ENCODE measurements around the gene EDIL3.

EDIL3 gene

DNA sequence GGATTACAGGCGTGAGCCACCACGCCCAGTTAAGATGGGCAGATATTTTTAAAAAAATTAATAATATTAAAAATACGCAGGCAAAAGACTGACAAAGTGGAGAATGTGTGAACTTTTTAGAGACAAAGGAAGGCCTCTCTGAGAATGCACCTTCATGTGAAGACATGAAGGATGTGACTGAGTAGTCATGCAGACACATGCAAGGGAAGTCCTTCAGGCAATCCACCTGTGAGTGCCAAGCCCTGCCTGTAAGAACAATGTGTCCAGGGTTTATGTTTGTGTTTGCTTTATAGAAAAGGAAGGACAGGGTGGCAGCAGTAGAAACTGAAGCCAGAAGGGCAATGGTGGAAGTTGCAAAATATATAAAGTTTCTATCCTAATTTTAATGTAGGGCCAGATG lies 169.2 kb downstream of the EDIL3 start:
- H3K4me3 ChIP-seq (ENCODE audit: low read length), result no peak overlapping the region
- H3K9me3 ChIP-seq (ENCODE audit: control insufficient read depth, low read length), result peaks cover 4% of the 10 kb centered on the region
- peaks cover 36% of the 10 kb centered on the region for H3K4me1 ChIP-seq (ENCODE audit: control insufficient read depth, insufficient read depth, low read length)
- no peaks in the 10 kb centered on the region for H3K27me3 ChIP-seq (replicated peaks; ENCODE audit: control insufficient read depth, insufficient read depth, low read length)
- H3K9ac ChIP-seq (ENCODE audit: low read length), result no peak overlapping the region
- no peaks in the 10 kb centered on the region for H3K36me3 ChIP-seq (ENCODE audit: control insufficient read depth, insufficient read depth, low read length, severe bottlenecking)
- DNase-seq (ENCODE audit: low read depth), result no peak

DNA sequence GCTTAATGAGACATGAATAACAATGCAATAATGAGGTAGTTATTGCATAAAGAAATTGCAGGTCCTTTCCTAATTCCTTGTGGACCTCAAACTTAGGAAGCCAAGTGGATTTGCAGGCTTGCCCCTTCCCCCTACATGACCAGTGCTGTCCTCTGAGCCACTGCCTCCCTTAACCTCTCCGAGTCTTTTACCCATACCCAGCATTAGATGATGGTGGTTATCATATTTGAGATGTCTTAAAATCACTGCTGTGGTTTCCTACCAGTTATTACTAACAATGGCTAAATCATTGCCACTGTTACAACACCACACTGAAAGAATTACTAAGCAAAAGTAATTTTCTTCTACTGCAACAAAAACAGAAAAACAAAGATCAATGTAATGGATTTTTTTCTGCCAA lies 170.8 kb downstream of the EDIL3 start:
- H3K27me3 ChIP-seq (replicated peaks; ENCODE audit: control insufficient read depth, insufficient read depth, low read length), result no peaks in the 10 kb centered on the region
- no peaks in the 10 kb centered on the region for H3K36me3 ChIP-seq (ENCODE audit: control insufficient read depth, insufficient read depth, low read length, severe bottlenecking)
- peak overlapping the region; percentile 33 for H3K4me3 ChIP-seq (ENCODE audit: low read length)
- peak; percentile 43 for DNase-seq (ENCODE audit: low read depth)
- H3K4me1 ChIP-seq (ENCODE audit: control insufficient read depth, insufficient read depth, low read length), result peaks cover 36% of the 10 kb centered on the region
- peak overlapping the region; percentile 4 for H3K9ac ChIP-seq (ENCODE audit: low read length)
- H3K9me3 ChIP-seq (ENCODE audit: control insufficient read depth, low read length), result peaks cover 4% of the 10 kb centered on the region

- peak overlapping the region; percentile 33 for H3K4me3 ChIP-seq (ENCODE audit: low read length)
- peak; percentile 90 for DNase-seq (ENCODE audit: low read depth)
- no peaks in the 10 kb centered on the region for H3K27me3 ChIP-seq (replicated peaks; ENCODE audit: control insufficient read depth, insufficient read depth, low read length)
- peak overlapping the region; percentile 4 for H3K9ac ChIP-seq (ENCODE audit: low read length)
- peaks cover 4% of the 10 kb centered on the region for H3K9me3 ChIP-seq (ENCODE audit: control insufficient read depth, low read length)
- peaks cover 29% of the 10 kb centered on the region for H3K4me1 ChIP-seq (ENCODE audit: control insufficient read depth, insufficient read depth, low read length)
- H3K36me3 ChIP-seq (ENCODE audit: control insufficient read depth, insufficient read depth, low read length, severe bottlenecking), result no peaks in the 10 kb centered on the region
Measured at GRCh38 chr5:84213212-84213611, 171.5 kb downstream of the EDIL3 start.

DNA sequence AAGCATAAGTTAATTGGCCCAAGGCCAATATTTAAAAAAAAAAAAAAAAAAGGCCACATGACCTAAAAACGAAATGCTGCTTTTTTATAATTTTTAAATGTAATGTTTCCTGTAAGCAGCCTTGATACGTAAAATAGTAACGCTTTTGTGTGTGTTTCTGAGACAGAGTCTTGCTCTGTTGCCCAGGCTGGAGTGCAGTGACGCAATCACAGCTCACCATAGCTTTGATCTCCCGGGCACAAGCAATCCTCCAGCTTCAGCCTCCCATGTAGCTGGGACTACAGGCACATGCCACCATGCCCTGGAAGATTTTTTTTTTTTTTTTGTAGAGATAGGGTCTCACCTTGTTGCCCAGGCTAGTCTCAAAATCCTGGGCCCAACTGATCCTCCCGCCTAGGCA lies 179.9 kb downstream of the EDIL3 start:
- H3K27me3 ChIP-seq (replicated peaks; ENCODE audit: control insufficient read depth, insufficient read depth, low read length), result no peaks in the 10 kb centered on the region
- H3K9me3 ChIP-seq (ENCODE audit: control insufficient read depth, low read length), result peaks cover 5% of the 10 kb centered on the region
- no peaks in the 10 kb centered on the region for H3K36me3 ChIP-seq (ENCODE audit: control insufficient read depth, insufficient read depth, low read length, severe bottlenecking)
- H3K4me3 ChIP-seq (ENCODE audit: low read length), result no peak overlapping the region
- DNase-seq (ENCODE audit: low read depth), result no peak
- peaks cover 3% of the 10 kb centered on the region for H3K4me1 ChIP-seq (ENCODE audit: control insufficient read depth, insufficient read depth, low read length)
- H3K9ac ChIP-seq (ENCODE audit: low read length), result no peak overlapping the region

DNA sequence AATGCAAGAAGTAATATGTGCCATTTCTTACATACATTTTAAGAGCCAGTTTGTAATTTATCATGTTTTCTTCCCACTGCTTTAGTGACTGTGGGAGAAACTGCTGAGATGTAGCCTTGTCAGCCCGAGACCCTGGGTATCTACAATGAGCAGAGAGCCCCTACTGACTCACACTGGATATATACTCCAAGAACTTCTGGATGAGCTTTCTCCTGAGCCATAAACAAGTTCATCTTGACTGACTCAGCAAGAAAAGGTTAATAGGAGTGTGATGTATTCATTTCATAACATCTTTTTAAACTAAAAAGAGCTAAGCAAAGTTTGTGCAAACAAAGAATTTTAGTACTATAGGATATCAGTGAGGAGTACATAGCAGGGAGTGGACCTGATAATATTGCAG lies 182.5 kb downstream of the EDIL3 start:
- no peak for DNase-seq (ENCODE audit: low read depth)
- peaks cover 5% of the 10 kb centered on the region for H3K9me3 ChIP-seq (ENCODE audit: control insufficient read depth, low read length)
- H3K9ac ChIP-seq (ENCODE audit: low read length), result no peak overlapping the region
- H3K4me3 ChIP-seq (ENCODE audit: low read length), result no peak overlapping the region
- H3K4me1 ChIP-seq (ENCODE audit: control insufficient read depth, insufficient read depth, low read length), result peaks cover 3% of the 10 kb centered on the region
- H3K36me3 ChIP-seq (ENCODE audit: control insufficient read depth, insufficient read depth, low read length, severe bottlenecking), result no peaks in the 10 kb centered on the region
- no peaks in the 10 kb centered on the region for H3K27me3 ChIP-seq (replicated peaks; ENCODE audit: control insufficient read depth, insufficient read depth, low read length)

- H3K9me3 ChIP-seq (ENCODE audit: control insufficient read depth, low read length), result no peaks in the 10 kb centered on the region
- peaks cover 3% of the 10 kb centered on the region for H3K4me1 ChIP-seq (ENCODE audit: control insufficient read depth, insufficient read depth, low read length)
- H3K4me3 ChIP-seq (ENCODE audit: low read length), result no peak overlapping the region
- DNase-seq (ENCODE audit: low read depth), result no peak
- no peaks in the 10 kb centered on the region for H3K36me3 ChIP-seq (ENCODE audit: control insufficient read depth, insufficient read depth, low read length, severe bottlenecking)
- H3K27me3 ChIP-seq (replicated peaks; ENCODE audit: control insufficient read depth, insufficient read depth, low read length), result no peaks in the 10 kb centered on the region
- H3K9ac ChIP-seq (ENCODE audit: low read length), result no peak overlapping the region
Measured at GRCh38 chr5:84197538-84197937, 187.1 kb downstream of the EDIL3 start.

DNA sequence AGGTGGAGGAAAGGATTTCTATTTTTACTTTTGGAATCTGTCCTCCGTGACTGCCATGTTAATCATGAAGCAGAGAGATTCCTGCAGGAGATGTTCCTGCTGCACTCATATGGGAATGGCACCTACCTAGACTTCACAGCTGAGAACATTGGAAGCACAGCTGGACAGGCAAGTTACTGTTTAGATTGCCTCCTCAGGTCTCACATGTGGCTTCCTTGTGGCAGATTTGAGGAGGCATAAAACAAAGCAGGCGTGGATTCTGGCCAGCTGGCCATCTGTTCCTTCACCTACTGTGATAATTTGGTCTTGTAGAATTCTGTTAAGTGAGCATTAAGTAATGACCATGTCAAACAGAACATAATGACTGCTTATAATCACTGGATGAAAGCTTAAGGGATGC lies 193.4 kb downstream of the EDIL3 start:
- Histone ChIP-seq H3K4me1 (ENCODE audit: control insufficient read depth, insufficient read depth, low read length) (no peaks in the 10 kb centered on the region), H3K27me3 (replicated peaks; ENCODE audit: control insufficient read depth, insufficient read depth, low read length) (no peaks in the 10 kb centered on the region), H3K9ac (ENCODE audit: low read length) (no peak overlapping the region), H3K9me3 (ENCODE audit: control insufficient read depth, low read length) (no peaks in the 10 kb centered on the region), H3K36me3 (ENCODE audit: control insufficient read depth, insufficient read depth, low read length, severe bottlenecking) (no peaks in the 10 kb centered on the region), H3K4me3 (ENCODE audit: low read length) (no peak overlapping the region)
- peak; percentile 21 for DNase-seq (ENCODE audit: low read depth)

GRCh38 chr5:84184857-84185256 lies 199.8 kb downstream of the EDIL3 start:
- Histone ChIP-seq H3K9ac (ENCODE audit: low read length) (no peak overlapping the region), H3K27me3 (replicated peaks; ENCODE audit: control insufficient read depth, insufficient read depth, low read length) (no peaks in the 10 kb centered on the region), H3K36me3 (ENCODE audit: control insufficient read depth, insufficient read depth, low read length, severe bottlenecking) (no peaks in the 10 kb centered on the region), H3K4me3 (ENCODE audit: low read length) (no peak overlapping the region), H3K9me3 (ENCODE audit: control insufficient read depth, low read length) (no peaks in the 10 kb centered on the region), H3K4me1 (ENCODE audit: control insufficient read depth, insufficient read depth, low read length) (no peaks in the 10 kb centered on the region)
- DNase-seq (ENCODE audit: low read depth), result no peak

DNA sequence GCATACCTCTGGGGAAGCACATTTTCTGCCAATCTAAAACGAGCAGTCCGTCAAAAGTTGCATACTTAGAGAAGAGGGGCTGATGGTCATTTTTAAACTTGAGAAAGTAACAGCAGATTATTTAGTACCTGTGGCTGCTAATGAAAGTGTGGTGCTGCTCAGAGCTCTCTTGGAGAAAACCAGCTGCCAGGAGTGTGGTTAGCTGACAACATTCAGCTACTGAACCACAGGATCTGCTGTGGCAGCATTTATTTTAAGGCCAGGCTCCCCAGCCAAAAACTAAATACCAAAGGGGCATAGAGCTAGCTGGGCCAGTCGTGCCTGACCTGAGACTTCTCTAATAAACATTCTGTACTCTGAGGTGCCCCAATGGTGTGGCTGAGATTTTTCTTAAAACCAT lies 203.6 kb downstream of the EDIL3 start:
- H3K27me3 ChIP-seq (replicated peaks; ENCODE audit: control insufficient read depth, insufficient read depth, low read length), result no peaks in the 10 kb centered on the region
- no peak overlapping the region for H3K4me3 ChIP-seq (ENCODE audit: low read length)
- DNase-seq (ENCODE audit: low read depth), result no peak
- no peaks in the 10 kb centered on the region for H3K36me3 ChIP-seq (ENCODE audit: control insufficient read depth, insufficient read depth, low read length, severe bottlenecking)
- no peaks in the 10 kb centered on the region for H3K4me1 ChIP-seq (ENCODE audit: control insufficient read depth, insufficient read depth, low read length)
- H3K9me3 ChIP-seq (ENCODE audit: control insufficient read depth, low read length), result no peaks in the 10 kb centered on the region
- H3K9ac ChIP-seq (ENCODE audit: low read length), result no peak overlapping the region

DNA sequence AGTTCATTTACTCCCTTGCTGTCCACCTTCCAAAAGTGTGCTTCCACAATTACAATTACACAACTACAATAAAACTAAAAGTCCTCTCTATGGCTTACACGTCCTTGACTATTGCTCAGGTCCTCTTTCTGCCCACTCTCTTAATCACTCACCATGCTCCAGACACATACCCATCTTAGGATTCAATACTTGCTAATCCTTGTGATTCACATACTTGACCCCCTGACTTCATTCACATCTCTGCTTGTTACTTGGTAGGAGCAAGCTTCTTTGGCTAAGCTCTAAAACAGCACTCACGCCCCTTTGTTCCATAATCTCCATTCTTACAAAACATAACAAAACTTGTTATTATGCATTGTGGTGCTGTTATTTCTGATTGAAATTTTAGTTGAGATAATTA lies 215.8 kb downstream of the EDIL3 start:
- no peaks in the 10 kb centered on the region for H3K9me3 ChIP-seq (ENCODE audit: control insufficient read depth, low read length)
- H3K27me3 ChIP-seq (replicated peaks; ENCODE audit: control insufficient read depth, insufficient read depth, low read length), result no peaks in the 10 kb centered on the region
- H3K4me1 ChIP-seq (ENCODE audit: control insufficient read depth, insufficient read depth, low read length), result peaks cover 4% of the 10 kb centered on the region
- H3K9ac ChIP-seq (ENCODE audit: low read length), result no peak overlapping the region
- H3K36me3 ChIP-seq (ENCODE audit: control insufficient read depth, insufficient read depth, low read length, severe bottlenecking), result no peaks in the 10 kb centered on the region
- no peak overlapping the region for H3K4me3 ChIP-seq (ENCODE audit: low read length)
- no peak for DNase-seq (ENCODE audit: low read depth)

DNA sequence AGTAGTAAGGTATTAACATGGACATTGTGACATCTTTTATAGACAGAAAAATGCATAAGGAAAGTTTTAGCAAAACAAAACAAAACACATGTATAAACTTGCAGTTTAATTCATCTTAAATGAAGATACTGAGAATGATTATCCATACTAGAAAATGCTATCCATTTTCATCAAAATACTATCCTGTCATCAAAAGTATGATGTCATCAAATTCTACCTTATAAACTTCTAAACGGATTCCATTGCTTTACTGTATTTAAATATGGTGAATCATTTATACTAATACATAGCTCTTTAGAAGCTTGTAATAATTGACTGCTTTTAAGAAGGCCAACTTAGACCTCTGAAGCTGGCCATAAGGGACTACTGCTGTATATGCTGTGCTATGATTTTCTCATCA lies 221.0 kb downstream of the EDIL3 start:
- H3K36me3 ChIP-seq (ENCODE audit: control insufficient read depth, insufficient read depth, low read length, severe bottlenecking), result no peaks in the 10 kb centered on the region
- no peak for DNase-seq (ENCODE audit: low read depth)

DNA sequence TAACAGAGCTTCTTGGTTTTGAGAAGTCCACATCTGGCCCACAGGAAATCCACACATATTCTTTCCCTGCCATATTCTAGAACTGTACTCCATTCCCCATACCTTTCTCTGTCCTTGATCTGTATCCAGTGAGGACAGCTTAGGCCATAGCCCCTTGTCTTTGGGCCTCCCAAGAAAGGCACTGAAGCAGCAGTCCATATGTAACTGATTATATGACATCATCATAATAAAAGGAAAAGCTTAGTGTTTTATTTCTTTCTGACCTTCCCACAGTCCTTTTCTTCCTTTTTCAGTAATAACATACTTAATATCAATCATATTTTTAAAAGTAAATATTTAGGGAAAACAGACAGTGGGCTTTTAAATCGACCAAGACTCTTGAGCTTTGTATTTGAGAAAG lies 222.0 kb downstream of the EDIL3 start:
- H3K9ac ChIP-seq (ENCODE audit: low read length), result no peak overlapping the region
- DNase-seq (ENCODE audit: low read depth), result no peak
- H3K9me3 ChIP-seq (ENCODE audit: control insufficient read depth, low read length), result no peaks in the 10 kb centered on the region
- no peaks in the 10 kb centered on the region for H3K4me1 ChIP-seq (ENCODE audit: control insufficient read depth, insufficient read depth, low read length)
- no peaks in the 10 kb centered on the region for H3K27me3 ChIP-seq (replicated peaks; ENCODE audit: control insufficient read depth, insufficient read depth, low read length)
- no peak overlapping the region for H3K4me3 ChIP-seq (ENCODE audit: low read length)
- H3K36me3 ChIP-seq (ENCODE audit: control insufficient read depth, insufficient read depth, low read length, severe bottlenecking), result no peaks in the 10 kb centered on the region

More for the DNA sequence above, 221.0 kb downstream of the EDIL3 start:
- H3K9ac ChIP-seq (ENCODE audit: low read length), result no peak overlapping the region
- no peak overlapping the region for H3K4me3 ChIP-seq (ENCODE audit: low read length)
- no peaks in the 10 kb centered on the region for H3K9me3 ChIP-seq (ENCODE audit: control insufficient read depth, low read length)
- H3K27me3 ChIP-seq (replicated peaks; ENCODE audit: control insufficient read depth, insufficient read depth, low read length), result no peaks in the 10 kb centered on the region
- no peaks in the 10 kb centered on the region for H3K4me1 ChIP-seq (ENCODE audit: control insufficient read depth, insufficient read depth, low read length)

Measured in adipocyte (in vitro differentiated cells).